Mucosa of rectum (tissue), 2 donors: Measurements from ENCODE around the gene PLXNA2.
A peak's percentile ranks its signal among the peaks of the same experiment; 100 is the strongest.

Experiments
- H3K27ac ChIP-seq, 2 donors: one replicate each; pipeline ENCODE4 v1.7.0; 2013; ENCODE audit warnings: inconsistent platforms in 2 of 2, low read depth in 2 of 2, low read length in 2 of 2
- H3K27me3 ChIP-seq, 2 donors: one replicate each; pipeline ENCODE4 v1.7.0; 2013; ENCODE audit warnings: low read length in 2 of 2; ENCODE audit not compliant: control insufficient read depth in 2 of 2, insufficient read depth in 2 of 2
- H3K36me3 ChIP-seq, 2 donors: one replicate each; pipeline ENCODE4 v1.7.0; 2013; ENCODE audit warnings: low read length in 2 of 2; ENCODE audit not compliant: control insufficient read depth in 2 of 2, insufficient read depth in 2 of 2
- H3K4me1 ChIP-seq, 2 donors: one replicate each; pipeline ENCODE4 v1.7.0; 2013; ENCODE audit warnings: low read length in 2 of 2, mild to moderate bottlenecking in 1 of 2; ENCODE audit not compliant: control insufficient read depth in 2 of 2, insufficient read depth in 2 of 2
- H3K4me3 ChIP-seq, 2 donors: one replicate each; pipeline ENCODE4 v1.7.0; 2013; ENCODE audit warnings: low read length in 2 of 2
- H3K9ac ChIP-seq, 2 donors: one replicate each; pipeline ENCODE4 v1.7.0; 2013; ENCODE audit warnings: low read length in 2 of 2, low read depth in 1 of 2, mild to moderate bottlenecking in 1 of 2
- H3K9me3 ChIP-seq, 2 donors: one replicate each; pipeline ENCODE4 v1.7.0; 2013; ENCODE audit warnings: low read length in 2 of 2; ENCODE audit not compliant: control insufficient read depth in 2 of 2
- donor health status: healthy.
- donor health status: Normal muscosa, but diverticular disease.

Gene PLXNA2

DNA sequence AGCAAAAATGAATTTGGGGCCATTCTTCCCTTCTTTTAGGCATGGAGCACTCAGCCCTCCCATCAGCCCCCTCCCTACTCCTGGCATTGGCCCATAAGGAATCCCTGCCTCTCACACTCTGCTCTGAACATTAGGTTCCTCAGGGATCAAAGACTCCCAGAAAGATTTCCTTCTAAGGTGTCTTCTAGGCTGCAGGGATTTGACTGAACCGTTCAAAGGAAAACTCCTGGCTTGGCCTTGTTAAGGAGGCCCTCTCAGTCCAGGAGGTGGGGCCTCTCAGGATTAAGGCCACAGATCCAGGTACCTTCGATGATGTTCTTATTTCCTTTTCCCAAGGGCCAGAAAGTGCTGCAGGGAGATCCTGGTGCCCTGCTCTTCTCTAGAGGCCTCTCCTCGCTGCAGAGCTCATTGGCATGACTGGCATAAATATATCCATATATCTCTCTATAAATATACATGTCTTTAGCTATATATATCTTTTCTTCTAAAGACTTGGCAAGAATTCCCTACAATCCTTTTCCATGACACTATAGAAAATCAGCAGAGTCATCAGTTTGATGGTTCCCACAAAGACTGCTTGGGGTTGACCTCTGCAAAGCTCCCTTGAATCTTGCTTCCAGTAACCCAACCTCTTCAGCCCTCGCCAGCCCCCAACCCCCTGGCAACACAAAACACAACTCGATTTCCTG is 59.1 kb downstream of the PLXNA2 start:
- Histone ChIP-seq H3K4me3 (no peak overlapping the region), H3K9ac (peak overlapping the region in 1 of 2 donors; percentile 49), H3K9me3 (no peaks in the 10 kb centered on the region), H3K36me3 (no peaks in the 10 kb centered on the region), H3K4me1 (peaks cover 35 to 49% of the 10 kb centered on the region in 2 donors), H3K27ac (peak overlapping the region; percentile 77 to 83), H3K27me3 (no peaks in the 10 kb centered on the region)

- H3K9ac ChIP-seq, result peak overlapping the region in 1 of 2 donors; percentile 49
- H3K27ac ChIP-seq, result peak overlapping the region; percentile 77 to 83
- peaks cover 39 to 58% of the 10 kb centered on the region in 2 donors for H3K4me1 ChIP-seq
- no peaks in the 10 kb centered on the region for H3K36me3 ChIP-seq
- H3K9me3 ChIP-seq, result no peaks in the 10 kb centered on the region
- H3K4me3 ChIP-seq, result no peak overlapping the region
- H3K27me3 ChIP-seq, result no peaks in the 10 kb centered on the region
These were observed 59.9 kb downstream of the PLXNA2 start for GRCh38 chr1:208183977-208184911.

DNA sequence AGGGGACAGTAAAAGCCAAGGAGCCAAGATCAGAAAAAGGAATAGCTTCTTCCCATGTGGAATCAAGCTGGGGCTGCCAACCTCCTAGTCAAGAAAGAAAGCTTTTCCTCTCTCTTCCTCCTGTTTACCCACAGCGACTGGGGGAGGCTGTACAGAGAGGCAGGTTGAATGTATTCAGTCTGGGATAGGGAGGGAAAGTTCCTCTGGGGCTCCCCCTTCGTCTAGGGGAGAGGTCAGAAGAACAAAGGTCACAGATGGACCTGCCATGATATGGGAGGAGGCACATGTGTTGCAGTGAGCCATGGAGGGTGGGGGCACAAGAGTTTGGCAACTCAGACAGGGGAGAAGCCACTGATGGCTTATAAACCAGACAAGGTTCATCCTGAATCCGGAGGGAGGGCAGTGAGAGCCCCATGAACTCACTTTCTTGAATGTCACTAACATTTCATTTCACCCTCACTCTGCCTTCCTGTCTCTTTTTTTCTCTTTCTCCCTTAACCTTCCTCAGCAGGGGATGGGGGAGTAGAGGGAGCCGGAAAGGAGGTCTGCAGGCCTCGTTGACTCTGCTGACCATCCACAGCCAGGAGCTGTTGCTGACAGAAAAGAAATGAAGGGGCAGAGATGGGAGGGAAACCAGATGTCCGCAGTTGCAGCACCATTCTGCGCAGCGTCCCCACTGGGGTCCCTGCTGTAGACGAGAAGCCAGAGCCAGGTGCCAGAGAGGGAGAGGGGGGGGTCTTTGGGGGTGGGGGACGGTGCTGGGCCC is 61.1 kb downstream of the PLXNA2 start:
- H3K36me3 ChIP-seq, result no peaks in the 10 kb centered on the region
- no peaks in the 10 kb centered on the region for H3K9me3 ChIP-seq
- H3K9ac ChIP-seq, result no peak overlapping the region
- peaks cover 51 to 70% of the 10 kb centered on the region in 2 donors for H3K4me1 ChIP-seq
- H3K27ac ChIP-seq, result peak overlapping the region; percentile 67 to 72
- H3K27me3 ChIP-seq, result no peaks in the 10 kb centered on the region
- no peak overlapping the region for H3K4me3 ChIP-seq

DNA sequence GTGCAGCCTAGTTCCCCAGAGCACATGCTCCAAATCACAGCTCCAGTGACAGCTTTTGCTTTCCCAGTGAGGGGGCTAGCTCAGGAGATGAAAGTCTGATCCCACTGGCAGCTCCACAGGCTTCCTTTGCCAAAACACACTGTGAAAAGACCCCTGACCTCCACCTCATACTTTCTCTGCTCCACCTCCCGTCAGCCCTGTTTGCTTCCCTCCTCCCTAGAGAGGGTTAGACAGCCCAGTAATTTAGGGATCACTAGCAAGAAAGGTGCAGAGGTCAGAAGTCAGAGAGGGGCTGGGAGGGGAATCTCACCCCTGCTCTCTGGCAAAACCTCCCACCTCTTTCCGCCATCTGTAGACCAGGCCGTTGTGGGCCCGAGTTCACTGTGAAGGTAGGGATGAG is 62.8 kb downstream of the PLXNA2 start:
- Histone ChIP-seq H3K27me3 (no peaks in the 10 kb centered on the region), H3K4me3 (no peak overlapping the region), H3K27ac (peak overlapping the region in 1 of 2 donors; percentile 44), H3K9ac (peak overlapping the region in 1 of 2 donors; percentile 13), H3K9me3 (no peaks in the 10 kb centered on the region), H3K4me1 (peaks cover 58 to 84% of the 10 kb centered on the region in 2 donors), H3K36me3 (no peaks in the 10 kb centered on the region)

- H3K9me3 ChIP-seq, result no peaks in the 10 kb centered on the region
- H3K27me3 ChIP-seq, result no peaks in the 10 kb centered on the region
- H3K27ac ChIP-seq, result peak overlapping the region; percentile 44 to 79
- peaks cover 58 to 79% of the 10 kb centered on the region in 2 donors for H3K4me1 ChIP-seq
- no peak overlapping the region for H3K9ac ChIP-seq
- H3K36me3 ChIP-seq, result no peaks in the 10 kb centered on the region
- H3K4me3 ChIP-seq, result no peak overlapping the region
These were observed 63.8 kb downstream of the PLXNA2 start for GRCh38 chr1:208180421-208180820.

DNA sequence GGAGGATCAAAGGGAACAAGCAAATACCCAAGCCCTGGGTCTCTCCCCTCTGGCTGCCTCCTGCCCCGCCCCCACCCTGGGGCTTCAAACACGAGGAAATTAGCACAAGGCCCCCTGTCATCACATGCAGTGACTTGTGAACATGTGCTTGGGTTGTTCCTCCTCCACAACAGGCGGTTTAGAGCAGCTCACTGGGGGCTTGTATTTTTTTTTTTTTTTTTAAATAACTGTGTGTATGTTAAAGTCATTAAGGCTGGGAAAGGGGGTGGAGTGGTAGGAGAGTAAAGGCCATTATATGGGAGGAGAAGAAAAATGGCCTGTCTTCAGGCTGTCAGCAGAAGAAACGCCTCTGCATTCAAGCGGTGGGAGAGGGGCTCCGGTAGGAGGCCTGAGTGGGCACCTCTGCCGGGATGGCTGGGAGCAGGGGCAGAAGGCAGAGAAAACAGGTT is 64.2 kb downstream of the PLXNA2 start:
- Histone ChIP-seq H3K4me3 (no peak overlapping the region), H3K9me3 (no peaks in the 10 kb centered on the region), H3K27me3 (no peaks in the 10 kb centered on the region), H3K4me1 (peaks cover 57 to 76% of the 10 kb centered on the region in 2 donors), H3K27ac (peak overlapping the region; percentile 79 to 81), H3K9ac (no peak overlapping the region), H3K36me3 (peaks cover 0 to 4% of the 10 kb centered on the region in 2 donors)

DNA sequence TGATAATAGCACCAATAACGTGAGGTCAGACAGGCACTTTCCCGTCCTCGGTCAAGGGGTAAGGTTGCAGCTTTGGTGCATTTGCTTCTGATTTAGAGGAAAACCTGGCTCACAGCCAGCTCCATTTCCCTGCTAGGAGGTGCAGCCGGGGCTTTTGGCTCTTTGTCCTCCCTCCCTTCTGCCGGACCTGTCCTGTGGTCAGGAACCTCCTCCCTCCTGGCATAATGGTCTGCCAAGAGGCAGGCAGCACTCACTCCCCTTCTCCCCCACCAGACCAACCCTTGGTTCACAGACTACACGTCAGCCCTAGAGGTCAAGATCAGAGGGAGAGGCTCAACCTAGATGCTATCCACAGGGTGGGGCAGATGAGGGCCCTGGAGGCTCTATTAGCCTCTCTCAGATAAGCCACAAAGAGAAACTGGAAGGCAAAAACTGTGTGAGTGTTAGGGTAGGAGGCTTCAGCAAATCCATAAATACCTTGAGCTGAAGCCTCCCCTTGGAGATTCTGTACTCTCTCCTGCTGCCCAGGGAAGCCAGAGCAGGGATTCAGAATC is 64.8 kb downstream of the PLXNA2 start:
- Histone ChIP-seq H3K4me1 (peaks cover 50 to 70% of the 10 kb centered on the region in 2 donors), H3K4me3 (no peak overlapping the region), H3K9ac (no peak overlapping the region), H3K27ac (peak overlapping the region; percentile 79 to 81), H3K27me3 (no peaks in the 10 kb centered on the region), H3K36me3 (peaks cover 0 to 4% of the 10 kb centered on the region in 2 donors), H3K9me3 (no peaks in the 10 kb centered on the region)

- Histone ChIP-seq H3K4me3 (peak overlapping the region in 1 of 2 donors; percentile 40), H3K9ac (peak overlapping the region; percentile 15 to 41), H3K9me3 (no peaks in the 10 kb centered on the region), H3K4me1 (peaks cover 41 to 62% of the 10 kb centered on the region in 2 donors), H3K27ac (peak overlapping the region; percentile 79 to 81), H3K27me3 (no peaks in the 10 kb centered on the region), H3K36me3 (peaks cover 3 to 4% of the 10 kb centered on the region in 2 donors)
These were observed 66.1 kb downstream of the PLXNA2 start for GRCh38 chr1:208178091-208178529.

- H3K36me3 ChIP-seq, result peaks cover 3 to 4% of the 10 kb centered on the region in 2 donors
- no peak overlapping the region for H3K4me3 ChIP-seq
- peak overlapping the region; percentile 79 to 81 for H3K27ac ChIP-seq
- no peaks in the 10 kb centered on the region for H3K9me3 ChIP-seq
- peak overlapping the region in 1 of 2 donors; percentile 41 for H3K9ac ChIP-seq
- H3K27me3 ChIP-seq, result no peaks in the 10 kb centered on the region
- peaks cover 39 to 58% of the 10 kb centered on the region in 2 donors for H3K4me1 ChIP-seq
These were observed 66.5 kb downstream of the PLXNA2 start for GRCh38 chr1:208177656-208178055.
